Kidney glomerular epithelial cell (primary cell): ENCODE results near the gene CROCC2.

Experiments
- DNase-seq: peaks from one replicate; lab custom pipeline; 2025; lab: John Stamatoyannopoulos, UW

The CROCC2 gene

GRCh38 chr2:240988146-240988545 is 82.0 kb downstream of the CROCC2 start:
- DNase-seq: no peak

DNA sequence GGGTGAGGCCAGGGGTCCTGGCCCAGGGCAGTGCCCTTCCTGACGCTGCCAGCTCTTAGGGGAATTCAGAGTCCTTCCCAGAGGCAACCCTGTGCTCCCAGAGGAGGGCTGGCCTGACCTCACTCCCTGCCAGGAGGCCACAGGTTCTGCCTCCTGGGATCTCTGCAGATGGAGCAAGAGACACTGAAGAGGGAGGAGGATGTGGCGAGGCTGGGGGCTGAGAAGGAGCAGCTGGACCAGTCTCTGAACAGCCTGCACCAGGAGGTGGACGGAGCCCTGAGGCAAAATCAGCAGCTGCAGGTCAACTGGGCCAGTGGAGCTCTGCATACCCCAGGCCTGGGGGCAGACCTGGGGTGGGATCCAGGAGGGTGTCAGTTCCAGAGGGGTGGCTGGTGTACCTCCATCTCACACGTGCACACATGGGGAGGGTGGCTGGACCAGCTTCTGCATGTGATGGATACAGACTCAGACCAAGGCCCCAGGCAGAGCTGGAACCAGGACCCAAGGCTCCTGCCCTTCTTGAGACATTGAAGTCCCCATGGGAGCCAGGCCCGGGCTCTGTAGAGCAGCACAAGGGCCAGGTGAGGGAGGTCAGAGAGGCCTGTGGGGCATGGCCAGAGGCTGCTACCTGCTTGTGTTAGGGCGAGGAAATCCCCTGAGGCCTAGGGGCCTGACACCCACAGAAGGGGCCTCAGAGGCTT is 82.6 kb downstream of the CROCC2 start:
- DNase-seq: no peak

DNA sequence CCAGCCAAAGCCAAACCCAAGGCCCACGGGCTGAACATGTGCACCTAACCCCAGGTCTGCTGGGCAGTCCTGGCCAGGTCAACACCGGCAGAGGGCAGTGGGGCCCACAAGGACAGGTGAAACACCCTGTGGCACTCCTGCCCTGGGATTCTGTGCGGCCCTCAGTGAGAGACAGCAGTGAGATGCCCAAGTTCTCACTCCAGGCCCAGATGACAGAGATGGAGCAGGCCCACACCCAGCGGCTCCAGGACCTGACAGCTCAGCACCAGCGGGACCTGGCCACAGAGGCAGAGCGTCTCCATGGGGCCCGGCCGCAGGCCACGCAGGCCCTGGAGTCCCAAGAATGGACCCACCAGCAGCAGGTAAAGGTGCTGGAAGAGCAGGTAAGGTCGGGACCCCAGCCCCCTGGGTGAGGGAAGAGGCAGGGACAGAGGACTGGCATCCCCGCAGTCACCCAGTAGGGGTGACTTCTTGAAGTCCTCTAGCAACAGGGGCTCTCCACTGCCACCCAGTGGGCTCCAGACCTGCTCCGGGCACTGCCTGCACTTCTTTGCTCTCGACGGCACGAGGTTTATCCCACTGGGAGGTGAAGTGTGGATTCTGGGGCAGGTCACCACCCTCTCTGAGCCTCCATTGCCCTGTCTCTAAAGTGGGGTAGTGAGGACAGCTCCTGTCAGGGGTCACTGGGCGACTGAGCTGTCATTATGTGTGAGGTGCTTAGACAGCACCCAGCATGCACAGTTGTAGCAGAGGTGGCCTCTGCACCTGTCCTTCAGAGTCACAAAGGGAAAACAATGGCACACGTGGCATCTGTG is 83.5 kb downstream of the CROCC2 start:
- no peak for DNase-seq

- no peak for DNase-seq
Observed at GRCh38 chr2:240990266-240990529, 84.1 kb downstream of the CROCC2 start.

DNA sequence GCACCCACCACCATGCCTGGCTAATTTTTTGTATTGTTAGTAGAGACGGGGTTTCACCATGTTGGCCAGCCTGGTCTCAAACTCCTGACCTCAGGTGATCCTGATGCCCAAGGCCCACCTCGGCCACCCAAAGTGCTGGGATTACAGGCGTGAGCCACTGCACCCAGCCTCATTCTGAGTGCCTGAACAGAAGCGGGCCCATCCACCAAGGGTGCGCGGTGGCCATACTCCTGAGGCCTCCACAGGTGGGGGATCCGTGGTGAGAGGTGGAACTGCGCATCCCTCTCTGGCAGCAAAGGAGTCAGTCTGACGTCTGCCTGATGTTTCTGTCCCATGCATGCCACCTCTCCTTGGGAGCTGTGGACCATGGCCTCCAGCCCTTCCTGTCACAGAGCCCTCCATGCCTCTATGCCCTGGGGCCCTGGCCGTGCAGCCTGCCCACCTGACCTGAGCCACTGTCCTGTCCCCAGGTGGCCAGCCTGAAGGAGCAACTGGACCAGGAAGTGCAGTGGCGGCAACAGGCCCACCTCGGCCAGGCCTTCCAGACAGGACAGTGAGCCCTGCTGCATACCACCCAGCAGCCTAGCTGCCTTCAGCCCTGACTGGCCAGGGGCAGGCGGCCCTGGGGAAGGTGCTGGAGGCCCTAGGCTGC is 84.7 kb downstream of the CROCC2 start:
- DNase-seq: no peak

GRCh38 chr2:240991378-240992263 is 85.5 kb downstream of the CROCC2 start:
- peak; percentile 69 for DNase-seq

GRCh38 chr2:240992572-240993291 is 86.6 kb downstream of the CROCC2 start:
- no peak for DNase-seq

DNA sequence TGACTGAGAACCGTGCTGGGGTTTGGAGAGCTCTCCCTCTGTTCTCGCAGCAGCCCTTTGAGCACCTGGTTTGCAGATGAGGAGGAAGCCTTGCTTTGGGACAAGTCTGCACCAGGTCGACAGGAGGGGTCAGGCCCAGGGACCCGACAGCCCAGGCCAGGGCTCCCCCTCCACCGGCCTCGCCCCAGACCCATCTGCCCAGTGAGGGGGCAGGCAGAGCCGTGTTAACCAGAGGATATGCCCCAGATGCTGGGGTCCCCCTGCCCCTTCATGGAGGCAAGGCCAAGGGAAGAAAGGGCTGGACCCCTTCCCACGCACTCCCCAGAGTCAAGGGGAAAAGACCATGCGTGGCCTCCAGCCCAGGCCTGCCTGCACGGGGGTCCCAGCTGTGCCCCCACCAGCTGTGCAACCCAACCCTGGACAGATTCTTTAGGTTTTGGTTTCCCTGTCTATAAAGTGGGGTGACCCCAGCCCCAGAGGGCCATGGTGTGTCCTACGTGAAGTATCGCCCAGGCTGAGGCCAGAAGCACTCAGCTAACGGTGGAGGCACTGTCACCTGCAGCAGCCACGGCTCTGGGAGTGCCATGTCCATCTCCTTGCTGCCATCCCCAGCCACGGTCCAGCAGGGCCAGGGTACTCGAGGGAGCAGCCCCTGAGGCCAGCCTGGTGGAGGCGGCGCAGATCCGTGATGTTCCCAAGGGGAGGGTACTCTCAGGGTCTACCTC is 87.5 kb downstream of the CROCC2 start:
- no peak for DNase-seq

GRCh38 chr2:240994171-240994896 is 88.2 kb downstream of the CROCC2 start:
- no peak for DNase-seq

GRCh38 chr2:240995041-240996021 is 89.2 kb downstream of the CROCC2 start:
- no peak for DNase-seq

DNA sequence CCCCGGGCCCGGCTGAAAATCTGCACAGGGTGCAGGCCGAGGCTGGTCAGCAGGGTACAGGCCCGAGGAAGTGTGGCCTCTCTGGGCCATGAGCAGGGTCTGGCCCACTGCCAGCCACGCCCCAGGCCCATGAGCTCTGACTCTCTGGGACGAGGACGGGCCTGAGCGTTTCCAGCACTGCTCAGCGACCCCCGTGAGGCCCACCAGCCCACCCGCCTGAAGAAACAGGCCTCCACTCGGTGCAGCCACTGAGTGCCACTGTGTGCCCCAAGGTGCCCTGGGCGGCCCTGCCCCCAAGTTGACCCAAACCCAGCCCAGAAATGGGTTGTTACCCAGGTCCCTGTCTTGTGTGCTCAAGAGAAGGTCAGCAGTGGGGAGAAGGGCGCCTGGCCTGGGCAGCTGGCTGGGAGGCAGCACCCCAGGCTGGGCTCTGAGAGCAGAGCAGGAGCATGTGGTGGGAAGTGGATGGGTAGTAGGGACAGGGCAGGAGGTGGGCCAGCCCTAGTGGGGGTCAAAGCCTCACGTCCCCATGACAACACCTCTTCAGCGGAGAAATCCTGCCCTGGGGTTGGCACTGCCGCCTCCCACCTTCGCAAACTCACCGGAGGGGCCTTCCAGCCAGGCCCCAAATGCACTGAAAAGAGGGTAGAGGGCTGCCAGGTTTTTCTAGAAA is 90.2 kb downstream of the CROCC2 start:
- no peak for DNase-seq

DNA sequence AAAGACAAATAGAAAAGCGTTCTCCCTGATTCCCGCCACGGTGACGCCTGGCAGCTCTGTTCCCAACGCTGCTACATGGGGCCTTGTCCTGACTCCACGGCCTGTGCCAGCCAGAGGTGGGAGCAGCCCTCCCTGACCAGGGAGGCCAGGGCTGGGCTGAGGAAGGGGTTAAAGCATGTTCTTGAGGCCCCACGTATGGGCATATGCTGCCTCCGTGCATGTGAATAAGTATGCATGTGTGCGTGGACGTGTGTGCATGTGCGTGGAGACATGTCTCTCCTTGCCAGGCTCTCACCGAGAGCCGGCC is 90.7 kb downstream of the CROCC2 start:
- no peak for DNase-seq

GRCh38 chr2:240997141-240997855 is 91.2 kb downstream of the CROCC2 start:
- DNase-seq: no peak

GRCh38 chr2:240997856-240998705 is 91.9 kb downstream of the CROCC2 start, which contains the start of gene SNED1:
Gene SNED1 (plus strand): TSS chr2:240998618. CDS start chr2:240998838, 220 bp downstream.
- DNase-seq: peak; percentile 42

DNA sequence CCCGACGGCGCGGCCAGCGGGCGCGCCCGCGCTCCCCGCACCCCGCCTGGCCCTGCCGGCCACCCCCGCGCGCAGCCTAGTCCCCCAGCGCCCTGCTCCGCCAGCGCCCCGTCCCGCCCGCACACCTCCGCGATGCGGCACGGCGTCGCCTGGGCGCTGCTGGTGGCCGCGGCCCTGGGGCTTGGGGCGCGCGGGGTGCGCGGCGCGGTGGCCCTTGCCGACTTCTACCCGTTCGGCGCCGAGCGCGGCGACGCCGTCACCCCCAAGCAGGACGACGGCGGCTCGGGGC is 92.5 kb downstream of the CROCC2 start:
- no peak for DNase-seq

GRCh38 chr2:240998995-240999791 is 93.1 kb downstream of the CROCC2 start:
- DNase-seq: no peak
